Activated naive CD4-positive, alpha-beta T cell treated with Interleukin-2 at 50 U/mL for 16 hours (primary cell): ENCODE results near the gene MYBL2.

Experiments used
- DNase-seq: peaks from one replicate; pipeline ENCODE4 v3.0.0-alpha.2; 2020

Gene MYBL2

GRCh38 chr20:43682446-43682845 is 15.5 kb downstream of the MYBL2 start:
- DNase-seq = no peak

- DNase-seq = no peak
These were observed 19.9 kb downstream of the MYBL2 start for GRCh38 chr20:43686820-43687219.

GRCh38 chr20:43689165-43689564 is 22.3 kb downstream of the MYBL2 start:
- DNase-seq = no peak

- DNase-seq = no peak
These were observed 24.2 kb downstream of the MYBL2 start for GRCh38 chr20:43690943-43691598.

GRCh38 chr20:43691928-43692524 is 25.1 kb downstream of the MYBL2 start:
- peak; percentile 55 for DNase-seq

- no peak for DNase-seq
These were observed 27.8 kb downstream of the MYBL2 start for GRCh38 chr20:43694763-43695162.

GRCh38 chr20:43695571-43695970 is 28.7 kb downstream of the MYBL2 start:
- no peak for DNase-seq

GRCh38 chr20:43699941-43700565 is 33.1 kb downstream of the MYBL2 start:
- DNase-seq = no peak

- DNase-seq = no peak
These were observed 33.7 kb downstream of the MYBL2 start for GRCh38 chr20:43700627-43701026.

- DNase-seq = no peak
These were observed 35.6 kb downstream of the MYBL2 start for GRCh38 chr20:43702502-43702901.

- DNase-seq = no peak
These were observed 43.6 kb downstream of the MYBL2 start for GRCh38 chr20:43710370-43711044.

GRCh38 chr20:43711098-43711654 is 44.3 kb downstream of the MYBL2 start:
- DNase-seq = no peak

- no peak for DNase-seq
These were observed 48.1 kb downstream of the MYBL2 start for GRCh38 chr20:43715044-43715443.

GRCh38 chr20:43715511-43715910 is 48.6 kb downstream of the MYBL2 start:
- DNase-seq = no peak

GRCh38 chr20:43716123-43716522 is 49.2 kb downstream of the MYBL2 start:
- no peak for DNase-seq

- no peak for DNase-seq
These were observed 50.1 kb downstream of the MYBL2 start for GRCh38 chr20:43716757-43717615.

GRCh38 chr20:43717616-43717995 is 50.7 kb downstream of the MYBL2 start:
- no peak for DNase-seq

GRCh38 chr20:43720007-43720406 is 53.1 kb downstream of the MYBL2 start:
- DNase-seq = no peak

GRCh38 chr20:43721097-43721428 is 54.1 kb downstream of the MYBL2 start:
- no peak for DNase-seq

- DNase-seq = no peak
These were observed 54.7 kb downstream of the MYBL2 start for GRCh38 chr20:43721429-43722152.

GRCh38 chr20:43722153-43722505 is 55.2 kb downstream of the MYBL2 start:
- peak; percentile 45 for DNase-seq

GRCh38 chr20:43723186-43723585 is 56.3 kb downstream of the MYBL2 start:
- DNase-seq = no peak
